ENCODE results near the gene PPARG. TPM values are rescaled to one million over a fixed set of nuclear protein-coding genes. Genes with fewer than 3 reads are reported as not detected.
"Not testable (repeated sequence)": the region's sequence is repeated elsewhere in the genome, so short reads cannot be mapped to it uniquely, and the experiment has no call there.

PPARG gene
- 349 TPM for total RNA-seq
- long read RNA-seq, transcript PPARG-201 (7 exons, 1,850 nt): minor isoform, 228 of 1,158 reads
- long read RNA-seq, transcript PPARG-202 (8 exons, 1,870 nt): minor isoform, 203 of 1,158 reads
- long read RNA-seq, transcript PPARG-207 (7 exons, 1,722 nt): minor isoform, 118 of 1,158 reads
- long read RNA-seq, transcript PPARG-206 (8 exons, 2,006 nt): major isoform, 379 of 1,158 reads
- long read RNA-seq, partial matches to known transcripts: 51 of 1,158 reads
- long read RNA-seq, other reads (novel, unspliced or antisense): 168 of 1,158 reads

GRCh38 chr3:12288182-12289129, at the start of gene PPARG:
Gene PPARG, plus strand, starts transcription at chr3:12289070. Its CDS starts 90,642 bp downstream, at chr3:12379712.
- no peak for DNase-seq (ENCODE audit: low spot score)

GRCh38 chr3:12239301-12239700, 49.6 kb upstream of the PPARG start:
- DNase-seq (ENCODE audit: low spot score): no peak

GRCh38 chr3:12242772-12243171, 46.1 kb upstream of the PPARG start:
- no peak for DNase-seq (ENCODE audit: low spot score)

GRCh38 chr3:12246497-12247163, 42.2 kb upstream of the PPARG start:
- DNase-seq (ENCODE audit: low spot score): no peak

DNA sequence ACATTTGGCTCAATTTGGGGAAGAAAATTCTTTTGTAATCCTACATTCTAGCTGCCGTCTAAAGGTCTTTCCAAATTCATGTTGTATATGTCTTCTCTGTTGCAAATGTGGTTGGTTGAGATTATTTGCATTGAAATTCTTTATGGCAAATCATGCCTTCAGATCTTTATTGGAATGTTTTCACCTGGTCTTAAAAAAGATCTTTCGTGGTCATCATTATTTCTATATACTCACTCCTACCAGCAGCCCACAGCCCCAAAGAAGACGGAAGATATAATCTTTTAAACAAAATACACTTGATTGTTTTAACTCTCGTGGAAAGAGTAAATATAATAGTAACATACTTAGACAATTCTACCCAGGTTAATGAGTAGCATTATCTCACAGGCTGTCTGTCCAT, 41.5 kb upstream of the PPARG start:
- no peak for DNase-seq (ENCODE audit: low spot score)

DNA sequence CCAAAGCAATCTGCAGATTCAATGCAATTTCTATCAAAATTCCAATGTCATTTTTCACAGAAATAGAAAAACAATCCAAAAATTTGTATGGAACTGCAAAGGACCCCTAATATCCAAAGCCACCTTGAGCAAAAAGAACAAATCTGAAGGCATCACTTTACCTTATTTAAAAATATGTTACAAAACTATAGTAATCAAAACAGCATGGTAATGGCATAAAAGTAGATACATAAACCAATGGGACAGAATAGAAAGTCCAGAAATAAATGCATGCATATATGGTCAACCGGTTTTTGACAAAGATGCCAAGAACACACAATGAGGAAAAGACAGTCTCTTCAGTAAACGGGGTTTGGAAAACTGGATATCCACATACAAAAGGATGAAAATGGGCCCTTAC, 39.4 kb upstream of the PPARG start:
- no peak for DNase-seq (ENCODE audit: low spot score)

DNA sequence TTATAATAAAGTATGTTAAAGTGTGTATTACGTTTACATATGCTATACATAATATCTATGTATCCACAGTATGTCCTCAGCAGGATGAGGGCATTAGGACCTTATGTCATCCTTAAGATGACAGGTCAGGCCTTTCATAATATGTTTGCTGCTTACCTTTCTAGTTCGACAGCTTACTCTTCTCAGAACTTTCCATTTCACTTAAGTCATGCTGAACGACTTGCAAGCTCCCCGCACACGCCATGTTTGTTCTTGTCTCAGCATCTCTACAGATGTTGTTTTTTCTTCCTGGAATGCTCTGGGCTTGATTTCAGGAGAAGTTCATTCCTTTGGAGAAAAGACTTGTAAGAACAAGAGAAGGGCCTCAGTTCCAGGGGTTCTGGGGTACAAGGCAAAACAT, 36.0 kb upstream of the PPARG start:
- DNase-seq (ENCODE audit: low spot score): no peak

GRCh38 chr3:12253516-12254343, 35.1 kb upstream of the PPARG start:
- DNase-seq (ENCODE audit: low spot score): no peak

GRCh38 chr3:12255393-12255792, 33.5 kb upstream of the PPARG start:
- DNase-seq (ENCODE audit: low spot score): no peak

GRCh38 chr3:12258911-12259310, 30.0 kb upstream of the PPARG start:
- no peak for DNase-seq (ENCODE audit: low spot score)

GRCh38 chr3:12262173-12262572, 26.7 kb upstream of the PPARG start:
- DNase-seq (ENCODE audit: low spot score): not testable (repeated sequence)

DNA sequence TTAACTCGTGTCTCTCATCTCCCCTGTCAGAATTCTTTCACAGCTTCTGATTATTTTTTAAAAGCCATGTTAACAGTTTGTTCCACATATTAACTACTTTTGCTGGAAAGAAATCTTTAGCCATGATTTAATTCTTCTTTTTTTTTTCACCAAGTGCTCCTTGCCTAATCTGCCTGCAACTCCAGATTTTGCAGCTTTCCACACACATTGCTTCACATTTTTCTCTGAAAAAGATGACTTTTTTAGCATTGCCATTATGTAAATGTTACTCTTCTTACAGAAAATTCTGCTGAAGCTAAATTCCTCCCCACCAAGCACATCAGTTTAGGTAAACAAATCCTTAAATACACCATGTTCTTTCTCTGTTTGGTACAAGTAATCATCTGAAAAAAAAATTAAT, 23.4 kb upstream of the PPARG start:
- no peak for DNase-seq (ENCODE audit: low spot score)

- DNase-seq (ENCODE audit: low spot score): no peak
Observed at GRCh38 chr3:12266038-12266437, 22.8 kb upstream of the PPARG start.

GRCh38 chr3:12267376-12268030, 21.4 kb upstream of the PPARG start:
- no peak for DNase-seq (ENCODE audit: low spot score)

- no peak for DNase-seq (ENCODE audit: low spot score)
Observed at GRCh38 chr3:12268049-12268735, 20.7 kb upstream of the PPARG start.

GRCh38 chr3:12270976-12271375, 17.9 kb upstream of the PPARG start:
- DNase-seq (ENCODE audit: low spot score): no peak

DNA sequence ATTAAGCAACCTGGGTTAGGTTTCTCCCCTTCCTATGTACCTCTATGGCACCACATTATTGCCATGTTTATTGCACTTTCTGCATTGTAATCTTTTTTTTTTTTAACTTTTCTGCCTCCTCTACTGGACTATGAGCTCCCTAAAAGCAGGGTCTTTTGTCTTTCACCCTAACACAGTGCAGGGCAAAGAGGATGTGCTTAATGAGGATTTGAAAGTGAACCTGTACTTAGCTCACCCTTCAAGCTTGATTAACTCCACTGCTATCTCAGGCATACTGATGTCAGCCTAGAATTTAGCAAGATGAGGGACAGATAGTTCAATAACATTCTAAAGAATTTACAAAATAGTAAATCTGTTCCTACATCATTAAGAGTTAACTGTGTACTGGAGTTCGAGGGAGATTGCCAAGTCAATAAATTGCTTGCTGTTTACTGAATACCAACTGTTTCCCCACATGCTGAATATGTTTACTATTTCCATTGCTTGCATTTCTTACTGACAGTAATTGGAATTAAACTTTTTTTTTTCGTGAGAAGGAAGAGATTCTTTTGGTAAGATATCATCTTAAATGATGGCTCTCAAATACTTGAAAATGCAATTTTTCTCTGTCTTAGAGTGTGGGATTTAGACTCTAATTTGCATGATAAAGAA, 15.7 kb upstream of the PPARG start:
- no peak for DNase-seq (ENCODE audit: low spot score)

DNA sequence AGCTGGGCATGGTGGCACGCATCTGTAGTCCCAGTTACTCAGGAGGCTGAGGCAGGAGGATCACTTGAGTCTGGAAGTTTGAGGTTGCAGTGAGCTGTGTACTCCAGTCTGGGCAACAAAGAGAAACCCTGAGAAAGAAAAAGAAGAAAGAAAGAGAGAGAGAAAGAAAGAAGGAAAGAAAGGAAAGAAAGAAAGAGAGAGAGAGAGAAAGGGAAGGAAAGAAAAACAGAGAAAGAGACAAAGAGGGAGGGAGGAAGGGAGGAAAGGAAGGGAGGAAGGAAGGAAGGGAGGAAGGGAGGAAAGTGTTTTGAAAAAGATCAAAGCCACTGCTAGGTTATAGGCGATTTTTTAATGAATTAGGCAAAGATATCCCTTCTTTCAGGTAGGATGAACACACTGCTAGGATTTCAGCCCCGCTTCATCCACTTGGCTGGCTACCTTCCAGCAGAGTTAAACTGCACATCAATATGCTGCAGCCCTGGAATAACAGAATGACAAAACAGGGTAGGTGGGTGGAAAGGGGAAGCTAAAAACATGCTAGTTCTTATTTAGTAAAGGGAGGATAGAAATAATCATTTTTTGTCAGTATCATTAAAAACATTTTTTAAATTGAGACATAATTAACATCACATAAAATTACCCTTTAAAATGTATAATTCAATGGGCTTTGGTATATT, 12.8 kb upstream of the PPARG start:
- DNase-seq (ENCODE audit: low spot score): no peak

- DNase-seq (ENCODE audit: low spot score): not testable (repeated sequence)
Observed at GRCh38 chr3:12276827-12277226, 12.0 kb upstream of the PPARG start.

All from mesenteric fat pad (tissue), 1 donor.